Measurements from ENCODE around the gene SPG7. TPM values are rescaled to one million over a fixed set of nuclear protein-coding genes. Genes with fewer than 3 reads are reported as not detected.

The SPG7 gene
- total RNA-seq, 4 donors from 2014 or later: 65.0 to 104 (median 84.9) TPM

DNA sequence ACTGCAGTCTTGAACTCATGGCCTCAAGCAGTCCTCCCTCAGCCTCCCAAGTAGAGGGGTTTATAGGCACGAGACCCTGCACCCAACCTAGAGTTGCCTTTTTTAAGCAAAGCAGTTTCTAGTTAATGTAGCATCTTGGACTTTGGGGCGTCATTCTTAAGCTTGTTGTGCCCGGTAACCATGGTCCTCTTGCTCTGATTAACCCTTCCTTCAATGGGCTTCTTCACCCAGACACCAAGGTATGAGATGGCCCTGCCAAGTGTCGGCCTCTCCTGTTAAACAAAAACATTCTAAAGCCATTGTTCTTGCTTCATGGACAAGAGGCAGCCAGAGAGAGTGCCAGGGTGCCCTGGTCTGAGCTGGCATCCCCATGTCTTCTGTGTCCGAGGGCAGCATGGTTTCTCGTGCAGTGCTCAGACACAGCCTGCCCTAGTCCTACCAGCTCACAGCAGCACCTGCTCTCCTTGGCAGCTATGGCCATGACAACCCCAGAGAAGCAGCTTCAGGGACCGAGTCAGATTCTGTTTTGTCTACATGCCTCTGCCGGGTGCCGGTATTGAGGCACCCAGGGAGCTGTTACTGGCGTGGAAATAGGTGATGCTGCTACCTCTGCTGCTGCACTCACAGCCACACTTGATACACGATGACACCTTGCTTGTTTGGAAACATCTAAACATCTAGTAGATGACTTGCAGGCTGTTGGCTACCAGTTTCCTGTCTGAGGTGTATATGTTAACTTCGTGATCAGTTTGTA is 55.6 kb downstream of the SPG7 start:
- 46 to 60% methylated on average over 5 of the region's 12 CpGs for WGBS, 2 donors
- intact Hi-C loops (cut with DNase I): no loop called here
- Histone ChIP-seq H3K36me3 (peaks cover 20 to 40% (median 29%) of the 10 kb centered on the region in 3 donors), H3K9me3 (no peaks in the 10 kb centered on the region), H3K27ac (peak overlapping the region in 1 of 4 donors; percentile 30), H3K4me1 (peaks cover 55 to 68% (median 56%) of the 10 kb centered on the region in 3 donors), H3K27me3 (peaks cover 0 to 5% (median 0%) of the 10 kb centered on the region in 4 donors), H3K4me3 (no peak overlapping the region)
- DNase-seq: no peak
- TF ChIP-seq, protein P1, sequence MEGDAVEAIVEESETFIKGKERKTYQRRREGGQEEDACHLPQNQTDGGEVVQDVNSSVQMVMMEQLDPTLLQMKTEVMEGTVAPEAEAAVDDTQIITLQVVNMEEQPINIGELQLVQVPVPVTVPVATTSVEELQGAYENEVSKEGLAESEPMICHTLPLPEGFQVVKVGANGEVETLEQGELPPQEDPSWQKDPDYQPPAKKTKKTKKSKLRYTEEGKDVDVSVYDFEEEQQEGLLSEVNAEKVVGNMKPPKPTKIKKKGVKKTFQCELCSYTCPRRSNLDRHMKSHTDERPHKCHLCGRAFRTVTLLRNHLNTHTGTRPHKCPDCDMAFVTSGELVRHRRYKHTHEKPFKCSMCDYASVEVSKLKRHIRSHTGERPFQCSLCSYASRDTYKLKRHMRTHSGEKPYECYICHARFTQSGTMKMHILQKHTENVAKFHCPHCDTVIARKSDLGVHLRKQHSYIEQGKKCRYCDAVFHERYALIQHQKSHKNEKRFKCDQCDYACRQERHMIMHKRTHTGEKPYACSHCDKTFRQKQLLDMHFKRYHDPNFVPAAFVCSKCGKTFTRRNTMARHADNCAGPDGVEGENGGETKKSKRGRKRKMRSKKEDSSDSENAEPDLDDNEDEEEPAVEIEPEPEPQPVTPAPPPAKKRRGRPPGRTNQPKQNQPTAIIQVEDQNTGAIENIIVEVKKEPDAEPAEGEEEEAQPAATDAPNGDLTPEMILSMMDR (IDR thresholded peaks at IDR 0.05): no peak
- no peak for TF ChIP-seq POLR2A (IDR thresholded peaks at IDR 0.05)

DNA sequence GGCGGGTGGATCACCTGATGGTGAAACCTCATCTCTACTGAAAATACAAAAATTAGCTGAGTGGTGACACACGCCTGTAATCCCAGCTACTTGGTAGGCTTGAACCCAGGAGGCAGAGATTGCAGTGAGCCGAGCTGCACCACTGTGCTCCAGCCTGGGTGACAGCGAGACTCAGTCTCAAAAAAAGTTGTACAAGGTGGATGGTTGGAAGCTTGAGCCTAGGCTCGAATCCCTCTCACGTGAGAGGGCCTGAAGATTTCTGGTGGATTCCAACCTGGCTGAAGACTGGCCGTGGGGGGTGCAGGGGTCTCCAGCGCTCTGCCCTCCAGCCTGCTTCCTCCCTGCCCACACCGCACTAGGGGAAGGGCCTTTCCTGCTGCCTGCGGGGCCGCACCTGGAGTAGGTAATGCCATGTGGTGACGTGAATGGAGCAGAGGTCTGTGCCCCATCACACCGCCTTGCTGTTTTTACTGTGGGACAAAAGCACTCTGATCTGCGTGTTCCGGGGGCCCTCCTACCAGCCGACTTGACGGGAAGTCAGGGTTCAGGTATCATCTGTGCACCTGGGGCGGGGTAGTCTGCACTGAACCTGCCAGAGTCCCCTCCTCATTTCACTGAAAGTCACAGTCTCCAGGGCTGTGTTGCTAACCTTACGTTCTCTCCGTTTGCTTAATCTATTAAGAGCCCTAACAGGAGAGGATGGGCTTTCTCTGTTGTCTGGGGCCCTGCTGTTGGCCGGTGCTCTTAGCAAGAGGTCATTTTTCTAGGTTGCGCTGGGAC is 56.5 kb downstream of the SPG7 start:
- Histone ChIP-seq H3K4me3 (no peak overlapping the region), H3K4me1 (peaks cover 49 to 60% (median 50%) of the 10 kb centered on the region in 3 donors), H3K9me3 (no peaks in the 10 kb centered on the region), H3K36me3 (peaks cover 20 to 40% (median 29%) of the 10 kb centered on the region in 3 donors), H3K27ac (peak overlapping the region; percentile 5 to 69 (median 42)), H3K27me3 (peaks cover 0 to 14% (median 0%) of the 10 kb centered on the region in 4 donors)
- intact Hi-C loops (cut with DNase I): no loop called here
- DNase-seq: no peak
- 47 to 74% methylated on average over 7 to 14 of the region's 22 CpGs for WGBS, 2 donors
- no peak for TF ChIP-seq POLR2A (IDR thresholded peaks at IDR 0.05)
- TF ChIP-seq, protein P1 (IDR thresholded peaks at IDR 0.05): no peak

DNA sequence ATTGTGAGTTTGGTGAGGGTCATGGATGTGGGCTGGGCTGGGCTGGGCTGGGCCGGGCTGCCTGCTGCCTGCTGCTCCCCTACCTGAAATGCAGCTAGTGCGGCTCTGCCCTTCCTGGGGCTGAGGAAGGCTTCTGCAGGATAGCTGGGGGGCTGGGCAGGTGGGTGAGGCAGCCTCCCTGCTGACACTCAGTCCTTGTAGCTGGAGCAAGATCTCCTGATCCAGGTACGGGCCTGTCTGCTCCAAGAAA is 57.0 kb downstream of the SPG7 start:
- H3K4me3 ChIP-seq: peak overlapping the region in 2 of 4 donors; percentile 19 to 50
- no peak for DNase-seq
- H3K27me3 ChIP-seq: peaks cover 0 to 19% (median 0%) of the 10 kb centered on the region in 4 donors
- H3K4me1 ChIP-seq: peaks cover 46 to 55% (median 47%) of the 10 kb centered on the region in 3 donors
- H3K9me3 ChIP-seq: no peaks in the 10 kb centered on the region
- peak overlapping the region; percentile 5 to 69 (median 56) for H3K27ac ChIP-seq
- peaks cover 20 to 40% (median 29%) of the 10 kb centered on the region in 3 donors for H3K36me3 ChIP-seq
- WGBS, 2 donors: no CpG with 5 or more reads among the region's 3 CpGs
- intact Hi-C loops (cut with DNase I): no loop called here
- no peak for TF ChIP-seq POLR2A (IDR thresholded peaks at IDR 0.05)
- TF ChIP-seq, protein P1 (IDR thresholded peaks at IDR 0.05): no peak

DNA sequence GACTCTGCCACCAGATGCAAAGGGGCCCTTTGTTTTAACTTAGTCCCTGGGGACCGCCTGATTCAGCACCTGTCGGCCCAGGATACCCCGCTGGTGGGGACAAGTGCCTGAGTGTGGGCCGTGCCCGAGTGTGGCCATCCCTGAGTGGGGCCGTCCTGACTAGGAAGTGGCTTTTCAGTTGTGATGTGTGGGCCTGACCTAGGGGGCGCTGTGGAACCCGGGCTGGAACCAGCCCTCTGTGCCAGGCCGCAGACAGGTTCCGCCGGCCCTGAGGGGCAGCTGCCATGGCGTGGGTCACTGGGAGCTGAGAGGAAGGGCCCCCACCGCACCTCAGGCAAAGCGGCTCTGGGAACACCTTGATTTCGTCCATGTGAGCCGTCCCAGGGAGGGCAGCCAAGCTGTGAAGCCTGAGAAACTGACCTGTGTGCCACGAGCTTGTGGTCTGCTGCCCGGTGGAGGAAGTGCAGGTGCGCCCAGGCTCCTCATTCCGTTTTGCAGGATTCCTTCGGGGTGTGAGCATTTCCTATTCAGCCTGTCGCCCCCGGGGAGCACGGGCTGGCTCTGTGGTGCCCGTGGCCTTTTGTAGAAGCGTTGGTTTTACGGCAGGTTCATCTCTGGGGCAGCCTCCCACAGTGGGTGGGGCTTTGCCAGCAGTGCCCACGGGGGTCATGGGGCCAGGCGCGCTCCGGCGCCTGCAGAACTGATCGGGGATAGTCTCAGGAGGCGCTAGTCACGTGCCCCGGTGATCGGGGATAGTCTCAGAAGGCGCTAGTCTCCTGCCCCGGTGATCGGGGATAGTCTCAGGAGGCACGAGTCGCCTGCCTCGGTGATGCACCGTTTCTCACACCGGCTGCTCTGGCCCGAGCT is 57.5 kb downstream of the SPG7 start:
- intact Hi-C loops (cut with DNase I): no loop called here
- H3K36me3 ChIP-seq: peaks cover 20 to 40% (median 29%) of the 10 kb centered on the region in 3 donors
- peak overlapping the region; percentile 5 to 69 (median 56) for H3K27ac ChIP-seq
- H3K4me3 ChIP-seq: peak overlapping the region in 3 of 4 donors; percentile 12 to 50 (median 19)
- no peaks in the 10 kb centered on the region for H3K9me3 ChIP-seq
- TF ChIP-seq, protein P1 (IDR thresholded peaks at IDR 0.05): peak; percentile 20 to 80 (median 52)
- TF ChIP-seq POLR2A (IDR thresholded peaks at IDR 0.05): no peak
- H3K27me3 ChIP-seq: peaks cover 0 to 24% (median 0%) of the 10 kb centered on the region in 4 donors
- DNase-seq: no peak
- H3K4me1 ChIP-seq: peaks cover 46 to 55% (median 47%) of the 10 kb centered on the region in 3 donors
- 2 to 8% methylated on average over 16 to 20 of the region's 46 CpGs for WGBS, 2 donors

Measured in esophagus squamous epithelium (tissue), 5 donors.